NCI-H2107 (cell line): ENCODE data around the gene TMEM196.
"Not testable (repeated sequence)": the region's sequence is repeated elsewhere in the genome, so short reads cannot be mapped to it uniquely, and the experiment has no call there.

Experiments
- DNase-seq: peaks from one replicate; lab custom pipeline; 2025; lab: John Stamatoyannopoulos, UW

The TMEM196 gene

DNA sequence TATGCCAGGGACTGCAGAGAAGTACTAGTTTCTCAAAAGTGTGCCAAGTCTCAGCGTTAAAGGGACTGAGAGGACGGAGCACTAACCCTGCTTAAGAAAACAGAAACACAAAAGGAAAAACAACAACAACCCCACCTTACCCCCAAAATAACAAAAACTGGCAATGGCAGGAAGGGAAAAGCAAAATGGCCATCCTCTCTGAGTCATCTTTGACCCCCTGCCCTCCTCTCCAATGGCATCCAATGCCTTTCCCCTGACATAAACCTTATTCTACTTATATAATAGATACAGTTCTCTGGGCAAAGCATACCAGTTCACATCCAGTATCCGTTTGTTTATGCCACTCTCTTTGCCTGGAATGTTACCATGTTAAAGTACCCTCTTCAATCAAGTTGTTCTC, 66.2 kb downstream of the TMEM196 start:
- no peak for DNase-seq

DNA sequence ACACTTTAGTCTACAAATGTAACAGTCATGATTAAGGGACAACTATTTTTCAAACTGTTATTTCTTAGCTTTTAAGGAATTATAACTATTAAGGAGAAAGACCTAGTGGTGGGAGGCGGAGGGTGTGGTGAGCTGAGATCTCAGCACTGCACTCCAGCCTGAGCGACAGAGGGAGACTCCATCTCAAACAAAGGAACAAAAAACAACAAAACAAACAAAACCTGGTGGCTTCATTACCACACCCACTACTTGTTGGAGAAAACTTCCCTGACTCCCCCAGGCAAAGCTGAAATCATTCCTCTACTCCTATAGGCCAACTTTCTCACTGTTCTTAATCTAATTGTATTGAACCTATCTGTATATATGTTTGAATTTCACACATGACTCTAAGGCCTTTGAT, 67.8 kb downstream of the TMEM196 start:
- no peak for DNase-seq

DNA sequence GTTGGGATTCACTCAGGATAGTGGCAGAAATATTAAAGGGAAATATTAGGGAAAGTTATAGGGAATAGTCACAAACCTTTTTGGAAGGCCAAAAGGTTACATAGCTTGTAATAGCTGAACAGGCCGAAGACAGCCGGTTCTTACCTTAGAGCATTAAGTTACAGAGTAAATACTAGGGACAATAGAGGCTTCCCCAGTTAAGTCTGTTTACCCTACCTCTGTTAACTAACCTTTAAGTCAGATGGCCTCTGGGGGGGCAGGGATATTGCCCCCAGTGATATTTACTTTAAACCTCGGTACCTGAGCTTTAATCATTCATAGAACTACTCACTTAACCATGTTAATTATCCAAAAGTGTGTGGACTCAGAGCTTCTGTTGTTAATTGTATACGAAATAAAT, 71.9 kb downstream of the TMEM196 start:
- DNase-seq, result no peak

DNA sequence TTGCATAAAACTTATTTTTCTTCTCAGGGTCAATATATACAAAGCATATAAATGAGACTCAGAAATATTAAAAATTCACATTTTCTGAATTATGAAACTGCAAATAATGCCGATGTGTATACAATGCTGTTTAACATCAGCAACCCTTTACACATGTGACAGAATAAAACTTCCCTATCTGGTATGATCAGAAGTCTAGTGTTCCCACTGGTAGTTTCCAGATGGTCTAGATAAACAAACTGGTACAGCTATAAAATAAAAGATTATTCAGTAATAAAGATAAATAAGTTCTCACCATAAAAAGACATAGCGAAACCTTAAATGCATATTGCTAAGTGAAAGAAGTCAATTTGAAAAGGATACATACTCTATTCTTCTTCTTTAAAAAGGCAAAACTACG, 72.5 kb downstream of the TMEM196 start:
- DNase-seq, result no peak

DNA sequence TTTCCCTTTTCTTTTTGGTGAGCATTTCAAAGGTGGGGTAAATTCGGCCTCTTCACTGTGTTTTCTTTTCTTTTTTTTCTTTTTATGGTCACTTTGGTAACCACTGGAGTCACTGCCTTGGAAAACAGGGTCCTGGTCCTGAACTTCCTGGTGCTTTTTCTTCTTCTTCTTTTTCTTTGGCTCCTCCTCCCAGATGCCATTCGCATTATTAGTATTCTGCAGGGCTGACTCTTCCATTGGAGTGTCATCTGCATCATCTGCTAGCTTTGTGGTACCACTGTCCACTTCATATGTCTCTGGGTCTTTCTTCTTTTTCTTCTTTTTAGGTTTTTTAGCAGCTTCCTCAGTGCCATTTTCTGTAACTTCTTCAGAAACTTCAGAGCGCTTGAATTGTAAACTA, 75.1 kb downstream of the TMEM196 start:
- no peak for DNase-seq

DNA sequence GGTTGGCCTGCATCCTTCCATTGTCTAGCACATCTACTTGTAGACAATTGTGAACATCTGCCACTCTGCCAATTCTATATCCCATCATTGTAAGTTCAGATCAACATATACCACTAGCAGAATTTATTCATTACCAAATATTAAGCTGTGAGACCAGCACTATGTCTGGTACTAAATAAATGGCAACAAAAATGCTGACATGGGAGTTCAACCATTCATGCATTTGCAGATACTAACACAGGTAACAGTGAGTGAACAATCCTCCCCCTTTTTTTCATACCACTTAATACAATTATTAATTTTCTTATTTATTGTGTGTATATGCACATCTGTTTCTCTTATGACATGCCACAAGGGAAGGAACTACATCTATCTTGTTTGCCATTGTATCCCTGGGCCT, 76.5 kb downstream of the TMEM196 start:
- no peak for DNase-seq

DNA sequence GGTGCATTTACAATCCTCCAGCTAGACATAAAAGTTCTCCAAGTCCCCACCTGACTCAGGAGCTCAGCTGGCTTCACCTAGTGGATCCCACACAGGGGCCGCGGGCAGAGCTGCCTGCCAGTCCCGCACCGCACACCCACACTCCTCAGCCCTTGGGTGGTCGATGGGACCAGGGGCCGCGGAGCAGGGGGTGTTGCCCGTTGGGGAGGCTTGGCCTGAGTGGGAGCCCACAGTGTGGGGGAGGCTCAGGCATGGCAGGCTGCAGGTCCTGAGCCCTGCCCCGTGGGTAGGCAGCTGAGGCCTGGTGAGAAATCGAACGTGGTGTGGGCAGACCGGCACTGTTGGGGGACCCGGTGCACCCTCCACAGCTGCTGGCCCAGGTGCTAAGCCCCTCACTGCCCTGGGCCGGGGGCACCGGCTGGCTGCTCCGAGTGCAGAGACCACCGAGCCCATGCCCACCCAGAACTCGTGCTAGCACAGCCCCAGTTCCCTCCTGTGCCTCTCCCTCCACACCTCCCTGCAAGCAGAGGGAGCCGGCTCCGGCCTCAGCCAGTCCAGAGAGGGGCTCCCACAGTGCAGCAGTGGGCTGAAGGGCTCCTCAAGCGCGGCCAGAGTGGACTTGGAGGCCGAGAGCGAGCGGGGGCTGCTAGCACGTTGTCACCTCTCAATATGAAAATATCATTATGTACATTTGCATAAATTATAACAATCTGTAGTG, 81.1 kb downstream of the TMEM196 start:
- DNase-seq, result no peak

DNA sequence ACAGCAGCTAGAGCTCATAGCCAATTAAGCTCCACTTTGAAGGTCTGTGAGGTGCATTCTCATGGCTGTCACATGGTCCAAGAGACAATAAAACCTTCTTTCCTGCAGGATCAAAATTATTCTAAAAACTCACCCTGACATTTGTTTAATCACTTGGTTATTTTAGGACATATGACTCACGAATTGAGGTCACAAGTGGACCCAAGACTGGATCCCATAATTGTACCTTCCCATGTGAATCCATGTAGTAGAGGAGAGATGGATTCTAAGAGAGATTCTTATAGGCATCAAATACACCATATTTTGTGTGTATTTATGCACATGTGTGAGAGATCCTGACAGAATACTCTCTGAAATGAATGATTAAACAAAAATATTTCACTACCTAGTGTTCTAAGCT, 82.7 kb downstream of the TMEM196 start:
- no peak for DNase-seq

DNA sequence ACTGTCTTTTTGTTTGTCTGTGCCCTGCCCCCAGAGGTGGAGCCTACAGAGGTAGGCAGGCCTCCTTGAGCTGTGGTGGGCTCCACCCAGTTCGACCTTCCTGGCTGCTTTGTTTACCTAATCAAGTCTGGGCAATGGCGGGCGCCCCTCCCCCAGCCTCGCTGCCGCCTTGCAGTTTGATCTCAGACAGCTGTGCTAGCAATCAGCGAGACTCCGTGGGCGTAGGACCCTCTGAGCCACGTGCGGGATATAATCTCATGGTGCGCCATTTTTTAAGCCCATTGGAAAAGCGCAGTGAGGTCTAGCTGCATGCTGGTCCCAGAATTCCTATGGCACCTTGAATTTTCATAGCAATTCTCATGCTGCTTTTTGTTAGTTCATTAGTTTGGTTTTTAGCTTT, 84.3 kb downstream of the TMEM196 start:
- DNase-seq, result not testable (repeated sequence)

DNA sequence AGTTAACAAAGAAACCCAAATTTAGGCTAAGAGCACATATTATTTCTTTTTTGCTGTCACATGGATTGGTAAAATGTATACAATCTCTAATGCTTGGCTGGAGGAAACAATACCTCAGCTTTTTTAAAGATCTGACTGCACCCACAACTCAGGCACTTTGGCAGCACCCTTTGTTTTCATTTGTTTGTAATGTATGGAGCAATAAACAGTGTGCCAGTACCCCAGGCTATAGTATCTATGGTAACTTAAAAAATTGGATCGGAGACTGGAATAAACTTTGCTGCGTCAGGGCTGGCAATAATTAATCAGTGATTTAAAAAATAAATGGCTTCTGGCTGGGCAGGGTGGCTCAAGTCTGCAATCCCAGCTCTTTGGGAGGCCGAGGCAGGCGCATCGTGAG, 91.8 kb downstream of the TMEM196 start:
- DNase-seq, result no peak

DNA sequence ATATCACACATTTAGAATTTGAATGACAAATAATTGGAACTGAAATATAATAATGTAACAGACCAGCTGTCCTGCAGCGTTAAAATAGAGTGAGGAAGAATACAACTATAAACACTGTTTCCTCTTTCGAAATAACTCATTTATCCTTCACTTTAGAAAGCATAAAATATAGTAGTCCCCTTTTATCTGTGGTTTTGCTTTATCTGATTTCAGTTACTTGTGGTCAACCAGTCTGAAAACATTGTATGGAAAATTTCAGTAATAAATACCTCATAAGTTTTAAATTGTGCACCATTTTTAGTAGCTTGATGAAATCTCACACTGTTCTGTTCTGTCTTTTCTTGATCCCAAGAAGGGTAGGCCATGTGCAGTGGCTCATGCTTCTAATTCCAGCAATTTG, 96.2 kb downstream of the TMEM196 start:
- DNase-seq, result no peak

DNA sequence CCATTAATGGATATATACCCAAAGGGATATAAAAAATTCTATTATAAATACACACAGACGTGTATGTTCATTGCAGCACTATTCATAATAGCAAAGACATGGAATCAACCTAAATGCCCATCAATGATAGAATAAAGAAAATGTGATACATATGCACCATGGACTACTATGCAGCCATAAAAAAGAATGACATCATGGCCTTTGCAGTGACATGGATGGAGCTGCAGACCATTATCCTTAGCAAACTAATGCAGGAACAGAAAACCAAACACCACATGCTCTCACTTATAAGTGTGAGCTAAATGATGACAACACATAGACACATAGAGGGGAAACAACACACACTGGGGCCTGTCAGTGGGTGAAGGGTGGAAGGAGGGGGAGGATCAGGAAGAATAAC, 97.6 kb downstream of the TMEM196 start:
- no peak for DNase-seq

DNA sequence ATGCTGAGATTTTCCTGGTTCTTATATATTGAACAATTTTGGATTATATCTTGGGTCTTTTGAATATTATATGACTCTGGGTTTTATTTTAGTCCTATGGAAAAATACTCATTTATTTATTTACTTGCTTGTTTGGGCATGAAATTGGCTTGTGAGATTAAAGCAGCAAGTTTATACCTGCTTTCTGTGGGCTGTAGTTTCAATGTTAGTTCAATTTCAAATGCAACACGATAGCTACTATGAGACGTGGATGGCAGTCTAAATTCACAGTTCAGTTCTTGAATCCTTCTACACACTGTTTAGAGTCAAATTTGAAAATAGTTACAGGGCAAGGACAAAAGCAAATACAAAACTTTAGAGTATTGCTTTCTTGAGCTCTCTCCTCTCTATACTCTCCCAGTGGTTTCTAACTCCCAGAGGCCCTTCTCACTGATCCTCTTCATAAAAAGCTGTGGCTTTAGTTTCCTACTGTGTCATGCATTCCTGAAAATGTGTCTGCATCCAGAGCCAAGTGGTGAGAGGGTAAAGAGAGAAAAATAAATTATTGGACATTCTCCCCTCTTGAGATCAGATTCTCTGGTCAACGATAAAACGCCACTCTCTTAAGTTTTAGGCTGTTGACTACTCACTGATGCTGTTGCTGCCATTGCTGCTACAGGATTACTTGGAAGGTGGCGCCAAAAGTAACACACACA, 99.0 kb downstream of the TMEM196 start:
- DNase-seq, result no peak

DNA sequence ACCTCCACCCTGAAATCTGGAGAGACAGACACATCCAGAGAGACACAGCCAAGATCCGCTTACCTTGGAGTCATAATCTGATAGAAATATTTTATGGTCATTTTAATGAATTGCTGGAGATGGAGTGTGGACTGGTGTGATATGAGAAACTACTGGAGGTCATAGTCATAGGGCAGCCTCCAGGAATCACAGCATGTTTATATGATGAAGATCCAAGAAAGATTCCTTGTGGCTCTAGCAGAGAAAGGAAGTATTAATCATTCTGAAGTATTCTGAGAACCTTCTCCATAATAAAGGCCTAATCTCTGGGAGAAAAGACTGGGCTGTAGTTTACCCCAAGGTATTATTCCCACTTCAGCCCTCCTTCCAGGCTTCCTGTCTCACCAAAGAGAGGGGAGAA, 102.6 kb downstream of the TMEM196 start:
- DNase-seq, result no peak
